ENCODE data around the gene HSFX3.
"Not testable (repeated sequence)": the region's sequence is repeated elsewhere in the genome, so short reads cannot be mapped to it uniquely, and the experiment has no call there.

Gene HSFX3

GRCh38 chrX:149531599-149531998 is 18.1 kb downstream of the HSFX3 start:
- TF ChIP-seq, protein P1, sequence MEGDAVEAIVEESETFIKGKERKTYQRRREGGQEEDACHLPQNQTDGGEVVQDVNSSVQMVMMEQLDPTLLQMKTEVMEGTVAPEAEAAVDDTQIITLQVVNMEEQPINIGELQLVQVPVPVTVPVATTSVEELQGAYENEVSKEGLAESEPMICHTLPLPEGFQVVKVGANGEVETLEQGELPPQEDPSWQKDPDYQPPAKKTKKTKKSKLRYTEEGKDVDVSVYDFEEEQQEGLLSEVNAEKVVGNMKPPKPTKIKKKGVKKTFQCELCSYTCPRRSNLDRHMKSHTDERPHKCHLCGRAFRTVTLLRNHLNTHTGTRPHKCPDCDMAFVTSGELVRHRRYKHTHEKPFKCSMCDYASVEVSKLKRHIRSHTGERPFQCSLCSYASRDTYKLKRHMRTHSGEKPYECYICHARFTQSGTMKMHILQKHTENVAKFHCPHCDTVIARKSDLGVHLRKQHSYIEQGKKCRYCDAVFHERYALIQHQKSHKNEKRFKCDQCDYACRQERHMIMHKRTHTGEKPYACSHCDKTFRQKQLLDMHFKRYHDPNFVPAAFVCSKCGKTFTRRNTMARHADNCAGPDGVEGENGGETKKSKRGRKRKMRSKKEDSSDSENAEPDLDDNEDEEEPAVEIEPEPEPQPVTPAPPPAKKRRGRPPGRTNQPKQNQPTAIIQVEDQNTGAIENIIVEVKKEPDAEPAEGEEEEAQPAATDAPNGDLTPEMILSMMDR (IDR thresholded peaks at IDR 0.05; ENCODE audit: low read length, missing control alignments), result no peak
- no peak overlapping the region for H3K4me3 ChIP-seq (replicated peaks; ENCODE audit: low read depth, low read length)
- no peak for DNase-seq (ENCODE audit: low read depth)

DNA sequence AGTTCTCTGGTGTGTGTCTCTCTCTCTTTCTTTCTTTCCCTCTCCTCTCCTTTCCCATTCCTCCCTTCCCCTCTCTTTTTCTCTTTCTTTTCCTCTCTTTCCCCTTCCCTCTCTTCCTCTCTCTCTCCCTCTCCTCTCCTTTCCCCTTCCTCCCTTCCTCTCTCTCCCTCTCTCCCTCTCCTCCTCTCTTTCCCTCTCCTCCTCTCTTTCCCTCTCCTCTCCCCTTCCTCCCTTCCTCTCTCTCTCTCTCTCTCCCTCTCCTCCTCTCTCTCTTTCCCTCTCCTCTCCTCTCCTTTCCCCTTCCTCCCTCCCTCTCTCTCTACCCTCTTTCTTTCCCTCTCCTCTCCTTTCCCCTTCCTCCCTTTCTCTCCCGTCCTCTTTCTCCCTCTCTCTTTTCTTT is 21.3 kb downstream of the HSFX3 start:
- no peak for DNase-seq (ENCODE audit: low read depth)
- no peak overlapping the region for H3K4me3 ChIP-seq (replicated peaks; ENCODE audit: low read depth, low read length)
- TF ChIP-seq, protein P1 (IDR thresholded peaks at IDR 0.05; ENCODE audit: low read length, missing control alignments), result no peak

DNA sequence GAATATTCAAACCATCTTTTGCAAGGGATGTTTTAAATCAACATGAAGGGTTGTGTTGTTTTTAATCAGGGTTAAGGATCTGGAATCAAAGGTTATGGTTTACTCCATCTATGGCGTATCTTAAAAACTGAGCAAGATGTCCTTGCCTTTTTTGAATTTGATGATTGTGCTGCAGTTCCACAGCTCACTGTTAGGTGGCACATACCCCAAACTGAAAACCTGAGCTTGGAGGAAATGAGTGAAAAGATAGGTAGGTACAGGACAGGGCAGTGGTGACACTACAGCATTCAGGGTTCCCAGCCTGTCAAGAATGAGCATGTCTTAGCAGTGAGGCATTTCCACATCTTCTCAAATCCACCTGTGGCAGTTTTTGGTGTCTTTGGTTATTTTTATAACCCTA is 22.0 kb downstream of the HSFX3 start:
- no peak overlapping the region for H3K4me3 ChIP-seq (replicated peaks; ENCODE audit: low read depth, low read length)
- DNase-seq (ENCODE audit: low read depth), result peak; percentile 40
- TF ChIP-seq, protein P1 (IDR thresholded peaks at IDR 0.05; ENCODE audit: low read length, missing control alignments), result peak; percentile 53

DNA sequence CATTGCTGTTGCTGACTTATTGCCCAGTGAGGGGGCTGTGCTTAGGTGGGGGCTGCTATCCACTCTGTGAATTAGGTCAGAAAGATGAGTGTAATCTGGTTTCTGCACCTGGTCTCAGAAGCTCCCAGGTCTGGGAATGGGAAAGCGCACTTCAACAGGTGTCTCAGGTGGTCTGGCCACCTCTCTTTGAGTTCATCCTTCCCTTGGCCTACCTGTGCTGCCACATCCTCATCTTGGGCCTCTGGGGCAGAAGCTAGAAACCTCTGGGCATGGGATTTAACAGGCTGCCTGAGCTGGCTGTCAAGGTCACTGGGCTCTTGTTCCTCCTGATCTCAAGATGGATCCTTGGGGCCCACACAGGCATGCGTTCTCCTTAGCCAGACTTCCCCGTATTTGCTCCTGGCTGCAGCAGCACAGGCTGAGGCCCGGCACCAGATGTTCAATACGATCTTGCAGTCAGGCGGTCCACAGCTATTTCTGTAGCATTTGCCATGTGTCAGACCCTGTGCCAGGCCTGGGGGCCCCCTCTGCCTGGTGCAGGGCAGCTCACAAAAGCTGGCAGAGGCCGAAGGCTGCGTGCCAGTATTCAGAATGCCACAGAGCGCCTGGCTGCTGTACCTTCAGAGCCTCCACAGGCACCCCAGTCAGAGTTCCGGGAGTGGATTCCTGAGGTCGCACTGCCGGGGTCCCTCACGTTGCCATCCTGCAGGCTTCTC is 23.2 kb downstream of the HSFX3 start:
- not testable (repeated sequence) for DNase-seq (ENCODE audit: low read depth); H3K4me3 ChIP-seq (replicated peaks; ENCODE audit: low read depth, low read length)

GRCh38 chrX:149525903-149526302 is 23.8 kb downstream of the HSFX3 start:
- DNase-seq (ENCODE audit: low read depth); H3K4me3 ChIP-seq (replicated peaks; ENCODE audit: low read depth, low read length): not testable (repeated sequence)

DNA sequence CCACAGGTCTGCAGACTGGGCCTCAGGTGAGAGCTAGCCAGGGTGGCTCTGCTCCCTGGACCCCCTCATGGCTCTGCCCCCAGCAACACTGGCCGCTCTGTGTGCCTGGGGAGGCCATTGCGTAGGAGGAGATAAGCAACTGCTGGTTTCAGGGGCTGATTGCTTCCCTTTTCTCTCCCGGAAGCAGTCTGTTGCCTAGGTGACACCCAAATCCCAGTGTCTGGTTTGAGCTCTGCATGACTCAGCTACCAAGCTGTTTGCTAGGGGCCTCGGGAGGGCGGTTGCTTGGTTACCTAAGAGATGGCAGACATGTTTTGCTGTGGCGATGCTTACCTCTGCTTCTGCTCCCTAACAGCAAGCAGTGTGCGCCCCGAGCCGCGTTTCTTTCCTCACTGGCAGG is 24.3 kb downstream of the HSFX3 start:
- peak; percentile 76 for DNase-seq (ENCODE audit: low read depth)
- not testable (repeated sequence) for H3K4me3 ChIP-seq (replicated peaks; ENCODE audit: low read depth, low read length)

GRCh38 chrX:149522916-149523315 is 26.8 kb downstream of the HSFX3 start:
- no peak for DNase-seq (ENCODE audit: low read depth)
- TF ChIP-seq, protein P1 (IDR thresholded peaks at IDR 0.05; ENCODE audit: low read length, missing control alignments), result no peak
- H3K4me3 ChIP-seq (replicated peaks; ENCODE audit: low read depth, low read length), result no peak overlapping the region

GRCh38 chrX:149521438-149521837 is 28.3 kb downstream of the HSFX3 start:
- TF ChIP-seq, protein P1 (IDR thresholded peaks at IDR 0.05; ENCODE audit: low read length, missing control alignments), result no peak
- no peak overlapping the region for H3K4me3 ChIP-seq (replicated peaks; ENCODE audit: low read depth, low read length)
- no peak for DNase-seq (ENCODE audit: low read depth)

DNA sequence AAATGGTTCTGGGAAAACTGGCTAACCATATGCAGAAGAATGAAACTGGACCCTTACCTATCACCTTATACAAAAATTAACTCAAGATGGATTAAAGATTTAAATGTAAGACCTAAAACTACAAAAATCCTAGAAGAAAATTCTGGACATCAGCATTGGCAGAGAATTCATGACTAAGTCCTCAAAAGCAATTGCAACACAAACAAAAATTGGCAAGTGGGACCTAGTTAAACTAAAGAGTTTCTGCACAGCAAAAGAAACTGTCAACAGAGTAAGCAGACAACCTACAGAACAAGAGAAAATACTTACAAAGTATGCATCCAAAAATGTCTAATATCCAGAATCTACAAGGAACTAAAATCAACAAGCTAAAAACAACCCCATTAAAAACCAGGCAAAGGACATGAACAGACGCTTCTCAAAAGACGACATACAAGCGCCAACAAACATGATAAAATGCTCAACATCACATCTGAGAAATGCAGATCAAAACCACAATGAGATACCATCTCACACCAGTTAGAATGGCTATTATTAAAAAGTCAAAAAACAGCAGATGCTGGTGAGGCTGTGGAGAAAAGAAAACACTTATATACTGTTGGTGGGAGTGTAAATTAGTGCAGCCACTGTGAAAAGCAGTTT is 29.0 kb downstream of the HSFX3 start:
- DNase-seq (ENCODE audit: low read depth), result peak; percentile 46

More for the DNA sequence above, 29.0 kb downstream of the HSFX3 start:
- not testable (repeated sequence) for H3K4me3 ChIP-seq (replicated peaks; ENCODE audit: low read depth, low read length)
